ENCODE results near the gene CDSN.
A peak's percentile ranks its signal among the peaks of the same experiment; 100 is the strongest.

The CDSN gene

DNA sequence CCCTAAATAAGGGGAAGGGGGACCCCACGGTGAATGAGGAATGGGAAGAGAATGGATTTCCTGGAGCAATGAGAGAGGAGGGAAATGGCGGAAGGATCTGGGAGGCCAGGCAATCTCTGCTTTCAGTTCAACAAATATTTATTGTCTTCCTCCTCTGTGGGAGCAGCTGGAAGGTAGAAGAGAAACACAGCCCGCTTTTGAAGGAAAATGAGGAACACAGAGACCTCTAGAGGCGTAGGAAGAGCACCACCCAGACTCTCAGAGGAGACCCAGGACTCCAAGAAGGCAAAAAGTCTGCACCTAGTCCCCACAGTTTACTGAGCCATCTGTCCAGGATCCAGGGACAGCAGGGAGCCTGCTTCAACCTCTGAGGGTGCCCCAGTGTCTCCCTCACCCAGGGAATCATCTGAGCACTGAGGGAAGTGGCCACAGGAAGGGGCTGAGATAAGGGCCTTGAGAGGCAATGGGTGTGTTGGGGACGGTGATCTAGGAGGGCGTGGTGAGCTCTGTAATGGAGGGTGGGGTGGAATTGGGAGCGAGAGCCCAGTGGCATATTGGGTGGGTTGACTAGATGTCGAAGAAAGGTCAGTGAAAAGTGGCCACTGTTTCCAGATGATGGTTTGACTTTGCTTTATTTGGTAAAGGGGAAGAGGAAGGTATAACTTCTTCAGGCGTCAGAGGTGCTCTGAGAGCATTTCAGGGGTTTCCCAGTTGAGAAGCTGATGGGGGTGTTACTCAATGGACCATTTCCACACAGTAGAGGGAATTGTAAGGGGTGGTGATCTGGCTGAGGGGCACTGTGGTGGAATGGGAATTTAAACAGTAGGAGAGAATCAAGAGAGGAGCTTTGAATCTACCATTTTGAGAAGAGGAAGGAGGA lies 5.0 kb downstream of the CDSN start:
- DNase-seq = no peak

DNA sequence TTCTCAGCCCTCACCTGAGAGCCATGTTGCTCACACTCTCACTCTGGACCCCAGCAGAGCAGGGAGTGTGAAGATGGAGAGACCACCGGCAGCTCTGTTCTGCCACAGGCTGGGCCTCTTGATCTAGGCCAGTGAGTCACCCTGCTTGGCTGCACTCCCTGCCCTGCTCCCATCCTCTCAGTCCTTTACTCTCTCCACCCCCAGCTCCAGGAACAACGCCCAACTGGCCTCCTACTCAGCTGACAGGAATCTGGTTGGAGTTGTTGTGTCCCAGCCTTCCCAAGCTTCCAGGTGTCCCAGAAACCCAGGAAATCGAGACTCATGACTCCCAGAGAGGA lies 5.7 kb downstream of the CDSN start, which contains the start of gene PSORS1C1:
Gene PSORS1C1 (plus strand): TSS at position 260 of the 338 bp plus-strand sequence. CDS start 14,833 bp downstream, outside the sequence.
- no peak for DNase-seq

DNA sequence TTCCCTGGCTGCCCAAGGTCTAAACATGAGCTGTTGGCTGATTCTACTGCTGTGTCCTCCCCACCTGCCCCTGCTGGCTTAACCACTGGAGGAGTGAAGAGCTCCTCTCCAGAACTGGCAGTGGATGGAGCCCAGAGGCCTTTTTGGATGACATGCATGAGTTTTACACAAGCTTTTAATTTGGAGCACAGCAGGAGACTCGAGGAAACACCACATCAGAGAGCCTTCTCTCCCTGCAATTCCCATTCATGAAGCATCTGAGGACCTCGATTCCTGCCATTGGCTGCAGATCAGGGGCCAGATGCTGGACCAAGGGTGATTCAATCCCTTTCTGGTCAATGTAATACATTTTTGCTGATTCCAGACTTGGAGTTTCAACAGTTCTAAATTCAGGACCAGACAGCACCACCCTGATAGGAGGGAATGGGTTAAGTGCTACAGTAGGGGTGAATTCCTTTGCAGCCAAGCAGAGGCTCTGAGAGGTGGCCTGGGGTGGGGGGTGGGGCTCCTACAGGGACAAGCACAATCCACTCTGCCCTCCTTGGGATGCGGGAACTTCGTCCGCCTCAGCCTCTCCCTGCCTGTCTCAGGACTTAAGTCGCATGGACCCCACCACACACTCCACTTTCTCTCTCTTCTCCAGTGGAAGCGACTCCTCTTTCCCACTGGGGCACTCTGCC lies 6.2 kb downstream of the CDSN start:
- DNase-seq = no peak

DNA sequence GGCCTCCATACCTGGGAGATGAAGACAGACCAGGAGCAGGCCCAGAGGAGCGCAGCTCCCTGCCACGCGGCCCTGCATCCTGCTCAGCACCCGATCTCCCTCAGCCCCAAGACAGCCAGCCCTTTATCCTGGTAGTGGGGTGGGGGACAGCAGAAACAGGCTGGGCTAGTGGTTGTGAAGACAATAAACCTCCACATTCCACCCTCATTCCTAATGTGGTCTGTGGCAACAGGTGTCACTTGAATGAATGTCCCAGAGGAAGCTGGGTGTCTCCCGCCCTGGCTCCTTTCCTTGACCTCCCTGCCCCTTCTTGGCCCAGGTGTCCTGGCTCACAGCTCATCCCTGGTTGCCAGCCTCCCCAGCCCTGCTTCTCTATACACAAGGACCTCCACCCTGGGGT lies 7.8 kb downstream of the CDSN start, which contains the start of gene C6orf15:
Gene C6orf15 (minus strand): TSS at position 98 of the 400 bp plus-strand sequence. CDS start 20 bp downstream, at position 78.
- DNase-seq = no peak

DNA sequence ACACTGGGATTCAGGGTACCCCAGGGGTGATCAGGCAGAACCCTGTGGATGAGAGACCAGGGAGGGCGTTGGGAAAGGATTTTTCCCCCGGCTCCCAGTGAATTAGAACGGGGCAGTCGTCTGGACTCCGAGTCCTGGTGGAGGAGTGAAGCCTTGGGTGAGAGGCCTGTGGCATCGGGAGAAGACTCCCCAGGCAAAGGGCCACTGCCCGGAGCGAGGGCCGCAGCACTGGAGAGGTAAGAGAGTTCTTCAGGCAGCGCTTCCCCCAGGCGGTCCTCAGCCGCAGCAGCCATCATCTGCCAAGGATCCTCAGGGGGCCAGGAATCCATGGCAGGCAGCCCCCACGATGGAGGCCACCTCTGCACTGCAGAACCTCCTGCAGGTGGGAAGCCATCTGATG lies 8.5 kb downstream of the CDSN start:
- DNase-seq = no peak

DNA sequence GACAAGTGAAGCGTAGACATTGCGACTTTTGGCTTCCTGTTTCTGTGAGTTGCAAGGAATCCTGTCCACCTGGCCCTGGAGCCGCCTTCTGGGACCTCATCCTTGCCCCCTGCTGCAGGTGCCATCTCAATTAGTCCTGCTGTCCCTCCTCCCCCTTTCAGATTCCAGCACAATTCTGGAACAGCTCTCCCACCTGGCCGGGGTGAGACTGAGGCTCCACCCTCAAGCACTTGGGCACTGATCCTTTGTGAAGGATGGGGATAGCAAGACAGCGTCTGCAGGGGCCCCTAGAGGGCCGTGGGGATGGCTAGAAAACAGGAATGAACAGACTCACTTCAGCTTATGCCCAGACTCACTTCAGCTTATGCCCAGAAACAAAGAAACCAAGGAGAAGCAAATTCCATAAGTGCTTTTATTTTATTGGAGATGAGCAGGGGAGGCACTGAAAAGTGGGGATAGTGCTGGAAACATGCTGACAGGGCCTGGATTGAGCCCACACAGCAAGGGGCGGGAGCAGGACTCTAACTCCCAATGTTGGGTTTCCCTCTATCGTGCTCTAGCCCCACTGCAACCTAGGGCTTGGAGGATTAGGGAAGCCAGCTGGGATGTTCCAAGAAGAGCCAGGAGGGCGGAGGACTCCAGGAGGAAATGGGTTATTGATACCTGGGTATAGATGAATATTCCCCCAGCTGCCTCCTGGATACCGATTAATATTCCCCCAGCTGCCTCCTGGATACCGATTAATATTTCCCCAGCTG lies 9.2 kb downstream of the CDSN start:
- DNase-seq = no peak

DNA sequence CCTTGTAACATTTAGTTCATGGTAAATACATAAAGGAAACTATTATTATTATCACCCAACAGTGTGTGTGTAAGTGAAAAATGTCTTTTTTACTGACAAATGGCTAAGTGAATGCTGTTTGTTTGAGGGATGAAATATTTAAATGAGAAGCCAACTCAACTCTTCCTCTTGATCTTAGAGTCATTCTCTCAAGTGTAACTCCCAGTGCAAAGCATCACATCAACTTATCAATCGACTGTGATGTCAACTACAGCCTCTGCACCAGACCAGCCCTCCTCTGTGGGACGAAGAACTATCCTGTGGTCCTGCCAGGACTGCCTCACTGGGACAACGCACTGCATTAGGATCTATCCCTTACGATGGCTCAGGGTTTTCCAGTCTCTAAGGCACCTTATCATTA lies 13.2 kb downstream of the CDSN start:
- no peak for DNase-seq

DNA sequence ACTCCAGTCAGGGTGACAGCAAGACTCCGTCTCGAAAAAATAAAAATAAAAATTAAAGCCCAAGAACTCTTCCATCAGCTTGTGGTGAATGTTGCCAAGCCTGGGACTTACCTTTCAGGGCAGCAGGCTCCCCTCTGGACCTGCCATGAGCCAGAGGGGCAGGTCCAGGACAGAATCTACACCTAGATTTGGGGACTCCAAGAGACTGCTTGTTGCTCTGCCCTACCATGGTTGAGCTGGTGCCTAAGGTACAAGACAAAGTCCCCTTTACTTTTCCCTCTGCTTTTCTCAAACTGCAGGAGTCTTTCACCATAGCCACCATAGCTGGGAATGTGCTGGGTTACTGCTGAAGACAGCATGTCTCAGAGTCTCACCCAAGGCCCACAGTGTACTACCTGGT lies 17.1 kb downstream of the CDSN start:
- DNase-seq = no peak

DNA sequence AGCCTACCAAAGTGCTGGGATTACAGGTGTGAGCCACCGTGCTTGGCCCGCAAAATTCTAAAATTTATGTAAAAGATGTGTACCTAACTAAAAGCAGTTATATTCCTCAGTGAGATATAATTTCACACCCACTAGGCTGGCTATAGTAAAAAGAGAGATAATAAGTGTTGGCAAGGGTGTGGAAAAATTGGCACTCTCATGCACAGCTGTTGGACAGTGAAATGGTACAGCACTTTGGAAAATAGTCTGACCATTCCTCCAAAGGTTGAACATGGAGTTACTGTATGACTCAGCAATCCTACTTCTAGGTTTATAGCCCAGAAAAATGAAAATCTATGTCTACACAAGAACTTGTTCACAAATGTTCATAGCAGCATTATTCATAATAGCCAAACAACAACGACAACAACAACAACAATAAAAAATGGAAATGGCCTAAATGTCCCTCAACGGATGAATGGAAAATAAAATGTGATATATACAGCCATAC lies 21.8 kb downstream of the CDSN start:
- no peak for DNase-seq

DNA sequence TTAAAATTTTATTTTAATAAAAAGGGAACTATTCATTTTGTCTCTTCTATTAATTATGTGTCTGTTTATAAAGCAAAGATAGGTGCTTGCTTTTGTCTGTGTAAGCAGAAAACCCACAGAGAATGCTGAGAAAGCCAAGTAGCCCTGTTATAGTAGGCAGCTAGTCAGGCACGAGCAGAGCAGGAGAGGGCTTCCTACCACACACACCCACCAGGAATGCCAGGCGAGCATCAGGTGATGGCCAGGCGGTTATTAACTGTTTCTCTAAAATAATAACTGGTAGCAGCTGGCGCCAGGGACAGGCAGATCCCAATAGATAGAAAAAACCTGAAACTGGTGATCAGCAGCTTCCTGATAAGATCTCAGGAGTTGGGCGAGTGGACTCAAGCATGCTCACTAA lies 23.6 kb downstream of the CDSN start:
- no peak for DNase-seq

DNA sequence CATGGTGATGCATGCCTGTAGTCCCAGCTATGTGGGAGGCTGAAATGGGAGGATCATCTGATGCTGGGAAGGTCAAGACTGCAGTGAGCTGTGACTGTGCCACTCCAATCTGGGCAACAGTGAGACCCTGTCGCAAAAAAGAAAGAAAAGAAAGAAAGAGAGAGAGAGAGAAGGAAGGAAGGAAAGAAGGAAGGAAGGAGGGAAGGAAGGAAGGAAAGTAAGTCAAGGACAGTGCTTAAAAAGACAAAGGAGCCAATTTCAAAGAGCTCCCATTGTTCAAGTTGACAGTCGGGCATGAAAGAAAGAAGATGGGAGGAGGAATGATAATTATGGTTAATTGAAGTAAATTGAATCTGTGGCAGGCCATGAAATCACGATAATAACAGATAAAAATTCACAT lies 24.0 kb downstream of the CDSN start:
- DNase-seq = no peak

DNA sequence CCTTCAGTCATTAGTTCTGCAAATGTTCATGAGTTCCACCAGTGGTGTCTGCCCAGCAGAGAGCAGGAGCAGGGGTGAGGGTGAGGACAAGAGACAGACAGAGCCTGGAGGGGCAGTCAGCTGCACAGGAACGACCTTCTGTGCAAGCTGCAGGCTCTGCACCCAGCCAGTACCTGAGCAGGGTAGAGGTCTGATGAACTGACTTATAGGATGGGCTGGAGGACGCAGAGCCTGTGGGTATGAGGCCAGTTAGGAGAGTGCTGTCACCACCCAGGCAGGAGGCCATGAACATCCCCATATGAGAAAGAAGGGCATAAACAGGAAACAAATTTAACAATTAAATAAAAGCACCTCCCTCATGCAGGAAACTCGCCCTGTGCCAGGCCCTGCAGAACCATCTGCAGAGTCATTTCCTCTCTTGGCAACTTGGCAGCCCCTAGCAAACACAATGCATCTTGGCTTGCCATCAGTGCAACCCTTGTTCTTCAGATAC lies 25.8 kb downstream of the CDSN start:
- no peak for DNase-seq

DNA sequence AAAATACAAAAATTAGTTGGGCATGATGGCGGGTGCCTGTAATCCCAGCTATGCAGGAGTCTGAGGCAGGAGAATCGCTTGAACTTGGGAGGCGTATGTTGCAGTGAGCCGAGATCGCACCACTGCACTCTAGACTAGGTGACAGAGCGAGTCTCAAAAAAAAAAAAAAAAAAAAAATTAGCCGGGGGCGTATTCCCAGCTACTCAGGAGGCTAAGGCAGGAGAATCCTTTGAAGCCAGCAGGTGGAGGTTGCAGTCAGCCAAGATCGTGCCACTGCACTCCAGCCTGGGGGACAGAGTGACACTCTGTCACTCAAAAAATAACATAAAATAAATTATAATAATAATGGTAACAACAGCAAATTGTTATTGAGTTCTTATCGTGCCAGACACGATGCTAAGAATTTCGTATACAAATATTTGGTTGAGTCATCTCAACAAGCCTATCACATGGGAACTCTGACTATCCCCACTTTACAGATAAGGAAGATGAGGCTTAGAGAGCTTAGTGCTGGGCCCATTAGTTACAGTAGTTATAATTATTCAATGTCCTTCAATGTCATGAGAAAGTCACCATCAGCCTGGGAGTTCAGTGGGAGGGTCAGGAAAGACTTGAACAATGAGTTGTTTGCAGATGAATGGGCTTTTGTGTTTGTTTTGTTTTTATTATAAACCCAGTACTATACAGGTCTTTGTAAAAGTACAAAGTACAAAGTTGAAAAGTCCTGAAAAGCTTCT lies 27.3 kb downstream of the CDSN start:
- DNase-seq = no peak

DNA sequence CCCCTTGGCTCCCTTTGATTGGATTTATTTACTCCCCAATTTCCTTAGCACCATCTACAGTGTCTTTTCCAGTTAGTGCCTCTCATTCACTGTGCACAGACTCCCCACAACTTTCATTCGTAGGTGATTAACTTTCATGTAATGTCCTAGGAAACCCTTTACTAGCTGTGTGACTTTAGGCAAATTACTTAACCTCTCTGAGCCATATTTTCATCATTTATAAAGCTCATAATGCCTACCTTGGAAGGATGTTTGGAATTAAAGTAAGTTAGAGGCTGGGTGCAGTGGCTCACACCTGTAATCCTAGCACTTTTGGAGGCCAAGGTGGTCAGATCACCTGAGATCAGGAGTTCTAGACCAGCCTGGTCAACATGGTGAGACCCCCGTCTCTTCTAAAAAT lies 28.0 kb downstream of the CDSN start:
- DNase-seq = no peak

DNA sequence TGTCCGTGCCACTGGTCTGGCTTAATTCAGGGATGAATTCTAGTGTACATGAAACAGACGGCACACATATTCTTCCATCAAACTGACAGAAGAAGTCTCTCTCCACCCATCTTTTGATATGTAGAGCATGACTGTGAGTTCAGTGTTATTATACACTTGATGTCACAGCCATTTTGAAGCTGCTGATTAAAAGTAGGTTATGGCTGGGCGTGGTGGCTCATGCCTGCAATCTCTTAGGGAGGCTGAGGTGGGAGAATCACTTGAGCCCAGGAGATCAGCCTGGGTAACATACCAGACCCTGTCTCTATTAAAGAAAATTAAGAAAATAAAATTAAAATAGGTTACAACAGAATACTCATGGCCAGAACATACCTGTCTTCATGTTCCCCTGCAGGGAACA lies 28.6 kb downstream of the CDSN start:
- no peak for DNase-seq

DNA sequence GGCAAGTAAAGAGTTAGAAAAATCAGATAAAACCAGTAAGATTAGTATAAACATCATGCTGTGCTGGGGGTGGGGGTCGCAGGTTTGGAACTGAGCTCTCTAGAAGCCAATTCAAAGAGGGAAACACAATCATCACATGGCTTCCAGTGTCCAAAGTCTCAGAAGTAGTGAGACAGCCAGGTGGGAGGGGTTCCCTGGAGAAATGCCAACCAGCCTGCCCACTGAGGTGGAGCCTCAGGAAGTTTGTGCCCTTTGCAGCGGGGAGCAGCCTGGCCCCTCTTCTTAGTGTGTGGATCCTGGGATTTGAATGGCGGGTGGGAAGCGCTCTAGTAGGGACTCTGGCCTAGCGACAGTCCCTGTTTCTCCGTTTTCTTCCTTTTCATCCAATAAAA lies 29.3 kb downstream of the CDSN start:
- no peak for DNase-seq

DNA sequence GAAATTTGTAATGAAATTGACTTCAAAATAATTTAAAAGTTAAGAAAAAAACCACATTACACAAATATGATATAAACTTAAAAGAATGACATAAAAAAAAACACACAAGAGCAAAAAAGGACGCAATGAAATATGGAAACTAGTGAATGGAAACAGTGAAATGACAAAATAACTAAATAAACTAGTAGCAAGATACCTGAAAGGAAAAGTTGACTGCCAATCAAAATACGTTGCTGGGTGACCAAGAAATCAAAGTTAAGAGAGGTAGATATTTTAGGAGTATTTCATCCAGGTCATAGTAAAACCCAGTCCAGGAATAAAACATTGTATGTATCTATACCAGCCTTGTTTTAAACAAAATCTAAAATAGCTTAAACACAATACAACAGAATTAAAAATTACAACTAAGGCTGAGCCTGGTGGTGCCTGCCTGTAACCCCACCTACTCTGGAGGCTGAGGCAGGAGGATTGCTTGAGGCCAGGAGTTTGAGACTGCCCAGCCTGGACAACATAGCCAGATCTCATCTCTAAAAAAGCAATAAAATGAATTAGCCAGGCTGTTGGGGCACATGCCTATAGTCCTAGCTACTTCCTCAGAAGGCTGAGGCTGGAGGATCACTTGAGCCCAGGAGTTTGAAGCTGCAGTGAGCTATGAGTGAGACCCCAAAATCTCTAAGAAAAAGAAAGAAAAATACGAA lies 29.8 kb downstream of the CDSN start:
- DNase-seq = no peak

DNA sequence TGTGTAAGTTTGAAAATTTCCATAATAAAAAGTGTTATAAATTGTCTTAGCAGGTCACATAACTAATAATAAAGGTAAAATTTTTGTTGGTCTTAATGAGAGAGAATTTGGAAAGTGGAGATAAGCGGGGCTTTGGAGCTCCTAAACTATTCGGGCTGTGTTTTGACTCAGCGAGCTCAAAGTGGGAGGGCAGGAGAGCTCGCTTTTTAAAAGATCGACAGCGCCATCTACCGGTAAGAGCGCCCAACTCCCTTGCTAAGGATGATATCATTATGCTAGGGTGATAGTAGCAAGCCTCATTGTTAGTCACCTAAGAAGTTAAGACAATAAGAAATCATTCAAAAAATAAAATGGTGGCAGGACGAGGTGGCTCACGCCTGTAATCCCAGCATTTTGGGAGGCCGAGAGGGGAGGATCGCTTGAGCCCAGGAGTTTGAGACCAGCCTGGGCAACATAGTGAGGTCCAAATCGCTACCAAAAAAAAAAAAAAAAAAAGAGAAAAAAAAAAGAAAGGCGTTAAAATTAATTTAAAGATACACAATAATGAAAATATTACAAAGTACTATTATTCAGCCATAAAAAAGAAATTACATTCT lies 32.7 kb downstream of the CDSN start:
- peak; percentile 65 to 74 for DNase-seq

DNA sequence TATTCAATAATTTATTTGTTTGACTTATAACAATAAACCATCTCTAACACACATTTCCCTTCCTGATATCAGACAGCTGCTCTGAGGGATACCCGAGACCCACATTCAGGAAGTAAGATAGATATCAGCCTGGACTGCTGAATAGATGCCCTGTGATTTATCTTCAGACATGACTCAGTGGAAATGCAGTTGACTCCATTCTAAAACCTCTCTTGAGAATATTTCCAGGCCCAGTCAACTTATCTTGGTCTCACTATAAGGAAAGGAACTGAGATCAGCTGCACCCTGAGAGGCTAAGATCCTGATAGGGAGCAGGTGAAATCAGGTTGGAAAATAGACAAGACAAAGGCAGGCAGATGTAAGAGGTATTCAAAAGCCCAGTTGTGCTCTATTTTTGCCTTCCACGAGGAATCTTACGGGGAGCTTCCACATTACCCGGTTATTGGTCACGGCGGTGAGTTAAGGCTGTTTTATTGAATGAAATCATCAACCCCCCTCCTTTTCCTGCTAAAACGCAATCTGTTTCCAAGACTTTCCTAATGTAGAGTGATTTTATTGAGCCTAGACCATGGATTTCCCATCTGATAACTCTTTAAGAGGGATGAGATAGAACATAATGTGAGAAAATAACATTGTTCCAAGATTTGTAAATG lies 33.3 kb downstream of the CDSN start:
- DNase-seq = no peak

DNA sequence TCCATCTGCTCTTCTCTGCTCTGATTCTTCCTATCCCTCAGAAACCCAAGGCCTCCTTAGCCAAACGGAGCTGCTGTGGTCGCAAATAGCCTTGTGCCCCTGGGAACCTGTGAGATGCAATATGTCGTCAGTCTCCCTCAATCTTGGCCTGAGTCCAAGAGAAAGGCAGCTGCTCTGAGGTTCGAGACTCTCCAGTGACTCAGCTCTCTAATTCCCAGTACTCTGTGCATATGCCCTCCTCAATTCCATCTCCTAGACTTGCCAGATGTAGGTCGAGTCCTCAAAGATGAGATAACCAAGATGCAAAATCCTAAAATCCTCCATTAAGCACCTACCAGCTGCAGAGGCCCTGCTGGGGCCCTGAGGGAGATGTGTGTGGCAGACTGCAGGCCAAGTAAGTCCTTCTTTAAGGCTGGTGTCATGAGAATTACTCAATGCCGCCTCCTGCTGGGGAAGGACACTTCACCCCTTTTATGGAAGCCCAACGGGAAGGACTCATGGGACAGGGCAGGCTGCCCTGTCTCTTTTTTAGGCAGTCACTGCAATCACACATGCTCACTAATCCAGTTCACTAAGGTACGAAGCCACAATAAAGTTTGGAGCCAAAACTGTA lies 36.4 kb downstream of the CDSN start:
- peak; percentile 31 to 51 for DNase-seq
